ENCODE results near the gene MEGF8.

The MEGF8 gene

DNA sequence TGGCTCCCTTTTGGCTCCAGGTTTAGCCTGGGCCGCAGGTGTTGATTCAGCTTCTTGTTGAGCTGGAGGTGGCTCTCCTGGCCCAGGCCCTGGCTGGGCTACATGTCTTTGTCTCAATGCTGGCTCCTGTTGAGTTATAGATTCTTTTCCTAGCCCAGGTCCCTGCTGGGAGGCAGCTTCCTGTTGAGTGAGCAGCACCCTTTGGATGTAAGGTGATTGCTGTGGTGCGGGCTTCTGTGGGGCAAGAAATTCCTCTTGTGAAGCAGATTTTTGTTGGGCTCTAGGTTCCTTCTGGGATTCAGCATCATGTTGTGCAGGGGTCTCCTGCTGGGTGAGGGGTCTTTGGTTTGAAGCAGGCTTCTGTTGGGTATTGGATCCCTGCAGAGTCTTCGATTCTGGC lies 101.2 kb downstream of the MEGF8 start:
- H3K36me3 ChIP-seq (replicated peaks; ENCODE audit: low read depth, low read length) = no peaks in the 10 kb centered on the region
- no peaks in the 10 kb centered on the region for H4K20me1 ChIP-seq (ENCODE audit: insufficient read depth, low read length)
- H3K9ac ChIP-seq (ENCODE audit: low read length) = no peak overlapping the region
- H3K4me2 ChIP-seq (ENCODE audit: low read length) = no peak overlapping the region
- no peak overlapping the region for H2AFZ ChIP-seq (ENCODE audit: low read depth, low read length)
- no peaks in the 10 kb centered on the region; the same call in 1 of the 2 replicates for H3K27me3 ChIP-seq (ENCODE audit: low read depth, low read length)
- no peaks in the 10 kb centered on the region for H3K9me3 ChIP-seq (ENCODE audit: insufficient read depth, low read length)
- peaks cover 8% of the 10 kb centered on the region; the same call in 1 of the 2 replicates for H3K4me1 ChIP-seq (ENCODE audit: low read length)
- no peak overlapping the region for H3K4me3 ChIP-seq (ENCODE audit: low read length)
- no peak overlapping the region for H3K27ac ChIP-seq (ENCODE audit: low read length)
- TF ChIP-seq, protein P1, sequence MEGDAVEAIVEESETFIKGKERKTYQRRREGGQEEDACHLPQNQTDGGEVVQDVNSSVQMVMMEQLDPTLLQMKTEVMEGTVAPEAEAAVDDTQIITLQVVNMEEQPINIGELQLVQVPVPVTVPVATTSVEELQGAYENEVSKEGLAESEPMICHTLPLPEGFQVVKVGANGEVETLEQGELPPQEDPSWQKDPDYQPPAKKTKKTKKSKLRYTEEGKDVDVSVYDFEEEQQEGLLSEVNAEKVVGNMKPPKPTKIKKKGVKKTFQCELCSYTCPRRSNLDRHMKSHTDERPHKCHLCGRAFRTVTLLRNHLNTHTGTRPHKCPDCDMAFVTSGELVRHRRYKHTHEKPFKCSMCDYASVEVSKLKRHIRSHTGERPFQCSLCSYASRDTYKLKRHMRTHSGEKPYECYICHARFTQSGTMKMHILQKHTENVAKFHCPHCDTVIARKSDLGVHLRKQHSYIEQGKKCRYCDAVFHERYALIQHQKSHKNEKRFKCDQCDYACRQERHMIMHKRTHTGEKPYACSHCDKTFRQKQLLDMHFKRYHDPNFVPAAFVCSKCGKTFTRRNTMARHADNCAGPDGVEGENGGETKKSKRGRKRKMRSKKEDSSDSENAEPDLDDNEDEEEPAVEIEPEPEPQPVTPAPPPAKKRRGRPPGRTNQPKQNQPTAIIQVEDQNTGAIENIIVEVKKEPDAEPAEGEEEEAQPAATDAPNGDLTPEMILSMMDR (IDR thresholded peaks at IDR 0.05; ENCODE audit: low read depth, low read length) = no peak
- TF ChIP-seq EZH2phosphoT487 (IDR thresholded peaks at IDR 0.05; ENCODE audit: low read depth) = no peak
- H3K79me2 ChIP-seq (ENCODE audit: low read length) = peaks cover 12% of the 10 kb centered on the region; the same call in 1 of the 2 replicates

DNA sequence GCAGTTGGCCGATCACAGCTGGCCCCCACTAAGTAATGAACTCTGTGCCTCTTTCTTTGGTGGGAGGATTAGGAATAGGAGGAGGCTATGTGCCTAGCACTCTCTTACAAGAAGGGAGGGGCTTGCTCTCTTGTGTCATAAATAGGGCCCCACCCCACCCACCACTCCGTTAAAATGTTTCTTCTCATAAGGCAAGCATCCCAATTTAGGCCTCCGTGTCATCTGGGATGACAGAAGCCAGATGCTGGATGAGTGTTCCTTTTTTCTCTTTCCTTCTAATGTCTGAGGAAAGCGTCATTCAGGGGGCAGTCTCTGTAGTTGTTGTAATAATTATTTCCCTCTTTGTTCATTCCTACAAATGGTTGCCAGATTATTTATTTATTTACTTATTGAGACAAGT lies 101.9 kb downstream of the MEGF8 start, which contains the start of gene LIPE:
LIPE (minus strand) TSS at position 76 of the 400 bp plus-strand sequence. CDS start 239 bp downstream, outside the sequence.
- Histone ChIP-seq H3K9ac (ENCODE audit: low read length) (no peak within 1 kb of the TSS), H3K36me3 (replicated peaks; ENCODE audit: low read depth, low read length) (no peaks in the 10 kb centered on the region), H3K9me3 (ENCODE audit: insufficient read depth, low read length) (no peaks in the 10 kb centered on the region), H3K4me1 (ENCODE audit: low read length) (peaks cover 4% of the 10 kb centered on the region; the same call in 1 of the 2 replicates), H3K4me3 (ENCODE audit: low read length) (no peak within 1 kb of the TSS), H4K20me1 (ENCODE audit: insufficient read depth, low read length) (no peaks in the 10 kb centered on the region), H3K4me2 (ENCODE audit: low read length) (no peak within 1 kb of the TSS), H3K27me3 (ENCODE audit: low read depth, low read length) (no peaks in the 10 kb centered on the region; the same call in 1 of the 2 replicates), H2AFZ (ENCODE audit: low read depth, low read length) (no peak within 1 kb of the TSS), H3K27ac (ENCODE audit: low read length) (no peak within 1 kb of the TSS), H3K79me2 (ENCODE audit: low read length) (peaks cover 6% of the 10 kb centered on the region; the same call in 1 of the 2 replicates)
- TF ChIP-seq EZH2phosphoT487 (IDR thresholded peaks at IDR 0.05; ENCODE audit: low read depth) = no peak
- TF ChIP-seq, protein P1 (IDR thresholded peaks at IDR 0.05; ENCODE audit: low read depth, low read length) = no peak
